IMR-90 (cell line): ENCODE measurements around the gene SLIT3. TPM values are rescaled to one million over a fixed set of nuclear protein-coding genes. Genes with fewer than 3 reads are reported as not detected.

Experiments used
- ATAC-seq: fragments of 200-7000 bp; cut with Tn5 transposase; 2 replicates; pipeline ENCODE4 v1.9.1; 2020; ENCODE audit warnings: low read depth, mild to moderate bottlenecking, moderate library complexity
- BruUV-seq: library from RNA; stranded (reverse); fragments of 400-500 nt; replicated peaks from 2 replicates; lab custom pipeline; 2021; lab: Mats Ljungman, UMichigan
- CTCF ChIA-PET: fragments of 300-600 bp; formaldehyde crosslinking; extraction: SDS; loops from one replicate; lab custom pipeline; 2021; ENCODE audit warnings: antibody characterized with exemption; lab: Yijun Ruan, JAX
- POLR2A ChIA-PET: fragments of 300-600 bp; sonication (Branson Sonifier 250); formaldehyde crosslinking; loops from one replicate; lab custom pipeline; 2022; ENCODE audit warnings: antibody characterized with exemption; ENCODE audit not compliant: unreplicated experiment; lab: Charles Lee
- DNase-seq: peaks from one replicate; pipeline ENCODE4 v3.0.0; 2013
- H2AFZ ChIP-seq: replicated peaks from 2 replicates; pipeline ENCODE3; 2013; ENCODE audit warnings: low read length, mild to moderate bottlenecking; ENCODE audit not compliant: poor library complexity
- H2AK5ac ChIP-seq: 2 replicates; pipeline ENCODE4 v1.6.1; 2013; ENCODE audit warnings: low read depth, low read length, inconsistent platforms
- H2AK9ac ChIP-seq: replicated peaks from 2 replicates; pipeline ENCODE3; 2013; ENCODE audit warnings: mild to moderate bottlenecking, low read depth, low read length, moderate library complexity; ENCODE audit not compliant: poor library complexity
- H2BK120ac ChIP-seq: 2 replicates; pipeline ENCODE4 v1.6.1; 2013; ENCODE audit warnings: low read depth, low read length, inconsistent platforms
- H2BK15ac ChIP-seq: 3 replicates; pipeline ENCODE4 v1.6.1; 2013; ENCODE audit warnings: low read depth, low read length, inconsistent platforms
- H2BK20ac ChIP-seq: 2 replicates; pipeline ENCODE4 v1.6.1; 2013; ENCODE audit warnings: low read depth, mild to moderate bottlenecking, inconsistent platforms, low read length, moderate library complexity
- H2BK5ac ChIP-seq: 2 replicates; pipeline ENCODE4 v1.6.1; 2013; ENCODE audit warnings: mild to moderate bottlenecking, low read depth, low read length, inconsistent platforms; ENCODE audit not compliant: poor library complexity, severe bottlenecking
- H3K14ac ChIP-seq: replicated peaks from 2 replicates; pipeline ENCODE4 v1.6.1; 2013; ENCODE audit warnings: low read depth, low read length, inconsistent platforms
- H3K18ac ChIP-seq: 2 replicates; pipeline ENCODE4 v1.6.1; 2013; ENCODE audit warnings: low read depth, low read length, control low read depth
- H3K23ac ChIP-seq: 2 replicates; pipeline ENCODE4 v1.6.1; 2013; ENCODE audit warnings: low read depth, low read length, inconsistent platforms
- H3K27ac ChIP-seq: 2 replicates; pipeline ENCODE4 v1.5.1; 2013; ENCODE audit warnings: mild to moderate bottlenecking, control low read depth, low read length; ENCODE audit not compliant: insufficient read depth
- H3K27me3 ChIP-seq: 2 replicates; pipeline ENCODE4 v1.6.1; 2013; ENCODE audit warnings: low read length; ENCODE audit not compliant: control insufficient read depth, insufficient read depth
- H3K36me3 ChIP-seq: 2 replicates; pipeline ENCODE4 v1.6.1; 2013; ENCODE audit warnings: low read length, mixed read lengths; ENCODE audit not compliant: control insufficient read depth, insufficient read depth
- H3K4ac ChIP-seq: 2 replicates; pipeline ENCODE4 v1.6.1; 2013; ENCODE audit warnings: low read depth, low read length, inconsistent platforms
- H3K4me1 ChIP-seq: 2 replicates; pipeline ENCODE4 v1.6.1; 2013; ENCODE audit warnings: low read length, mixed read lengths; ENCODE audit not compliant: control insufficient read depth, insufficient read depth
- H3K4me2 ChIP-seq: 2 replicates; pipeline ENCODE4 v1.6.1; 2013; ENCODE audit warnings: low read depth, mild to moderate bottlenecking, control low read depth, low read length, moderate library complexity
- H3K4me3 ChIP-seq: 2 replicates; pipeline ENCODE4 v1.5.1; 2013; ENCODE audit warnings: low read depth, mild to moderate bottlenecking, control low read depth, low read length, moderate library complexity; ENCODE audit not compliant: insufficient read depth
- H3K56ac ChIP-seq: 2 replicates; pipeline ENCODE4 v1.6.1; 2013; ENCODE audit warnings: low read length, inconsistent platforms; ENCODE audit not compliant: insufficient read depth; ENCODE audit errors: extremely low read depth
- H3K79me1 ChIP-seq, 2 experiments: 2 replicates each; pipeline ENCODE4 v1.6.1; 2013; ENCODE audit warnings: low read length in 2 of 2, inconsistent platforms in 1 of 2, low read depth in 1 of 2
- H3K9ac ChIP-seq: 2 replicates; pipeline ENCODE4 v1.6.1; 2013; ENCODE audit warnings: low read depth, low read length, control low read depth
- H3K9me1 ChIP-seq: 2 replicates; pipeline ENCODE4 v1.6.1; 2013; ENCODE audit warnings: low read length, inconsistent platforms; ENCODE audit not compliant: insufficient read depth
- H3K9me3 ChIP-seq: 2 replicates; pipeline ENCODE4 v1.6.1; 2013; ENCODE audit warnings: low read length; ENCODE audit not compliant: control insufficient read depth, insufficient read depth
- H4K20me1 ChIP-seq: 2 replicates; pipeline ENCODE4 v1.6.1; 2013; ENCODE audit warnings: low read length, inconsistent platforms; ENCODE audit not compliant: insufficient read depth
- H4K5ac ChIP-seq: 2 replicates; pipeline ENCODE4 v1.6.1; 2013; ENCODE audit warnings: mild to moderate bottlenecking, low read depth, low read length, control low read depth
- H4K8ac ChIP-seq, 2 experiments: 2 replicates each; pipeline ENCODE4 v1.6.1; 2013; ENCODE audit warnings: low read depth in 2 of 2, low read length in 2 of 2, control low read depth in 1 of 2, inconsistent platforms in 1 of 2
- H4K91ac ChIP-seq: 2 replicates; pipeline ENCODE4 v1.6.1; 2013; ENCODE audit warnings: low read depth, low read length, inconsistent platforms; ENCODE audit not compliant: insufficient read depth
- CEBPB ChIP-seq: IDR thresholded peaks from 2 replicates; pipeline ENCODE4 v1.6.1; 2012; ENCODE audit warnings: low read depth, low read length, improper control_type of control experiment
- CHD1 ChIP-seq: IDR thresholded peaks from 2 replicates; pipeline ENCODE4 v1.6.1; 2012; ENCODE audit warnings: low read depth, low read length, improper control_type of control experiment
- ELK1 ChIP-seq: fragments of 150-350 bp; IDR thresholded peaks from 2 replicates; pipeline ENCODE4 v1.6.1; 2016; ENCODE audit warnings: low read depth, mild to moderate bottlenecking, low read length, moderate library complexity, borderline replicate concordance
- FOS ChIP-seq: fragments of 150-350 bp; IDR thresholded peaks from 2 replicates; pipeline ENCODE4 v1.6.1; 2016; ENCODE audit warnings: low read depth, low read length
- MAZ ChIP-seq: IDR thresholded peaks from 2 replicates; pipeline ENCODE4 v1.6.1; 2012; ENCODE audit warnings: low read depth, mild to moderate bottlenecking, low read length, improper control_type of control experiment, moderate library complexity, borderline replicate concordance
- MXI1 ChIP-seq: IDR thresholded peaks from 2 replicates; pipeline ENCODE4 v1.6.1; 2012; ENCODE audit warnings: low read depth, mild to moderate bottlenecking, low read length, moderate library complexity, borderline replicate concordance
- POLR2A ChIP-seq: IDR thresholded peaks from 2 replicates; pipeline ENCODE4 v1.6.1; 2012; ENCODE audit warnings: mild to moderate bottlenecking, low read depth, low read length
- RAD21 ChIP-seq: IDR thresholded peaks from 2 replicates; pipeline ENCODE4 v1.6.1; 2012; ENCODE audit warnings: low read length, improper control_type of control experiment
- RCOR1 ChIP-seq: IDR thresholded peaks from 2 replicates; pipeline ENCODE4 v1.6.1; 2012; ENCODE audit warnings: mild to moderate bottlenecking, low read length, improper control_type of control experiment; ENCODE audit not compliant: insufficient replicate concordance
- WGBS, 2 experiments: methylation state at CpG; one replicate each; pipeline versions ENCODE4 v1.1.5 to v1.1.7; 2013; ENCODE audit warnings: missing lambda C conversion rate in 2 of 2; ENCODE audit not compliant: insufficient read length in 1 of 2; ENCODE audit errors: extremely low coverage in 2 of 2; 5-methylcytosine and 5-hydroxymethylcytosine counted together
- dilution Hi-C: fragments of 300-500 bp; cut with HindIII; formaldehyde crosslinking; loops from one replicate; pipeline ENCODE4 v1.14.3; 2018; ENCODE audit warnings: low sequenced_read_pairs; ENCODE audit not compliant: unreplicated experiment
- in situ Hi-C: fragments of 300-500 bp; cut with MboI; formaldehyde crosslinking; loops from 3 replicates; pipeline ENCODE4 v1.14.3; 2019; ENCODE audit warnings: low sequenced_read_pairs, inconsistent platforms, mixed read lengths
- intact Hi-C: fragments of 100-400 bp; cut with micrococcal nuclease; formaldehyde crosslinking; loops from 2 replicates; pipeline ENCODE4 v1.10.0; 2022
- polyA plus RNA-seq, 3 experiments: library from polyadenylated mRNA; depleted of rRNA; stranded (reverse); fragments of >200 nt; gene quantifications; 2 replicates each; pipeline ENCODE4 v1.2.3, GENCODE V29; 2012; ENCODE audit warnings: low replicate concordance in 1 of 3
- total RNA-seq: library from RNA; depleted of rRNA; stranded (reverse); fragments of >200 nt; gene quantifications from 2 replicates; pipeline ENCODE4 v1.2.3, GENCODE V29; 2012

Gene SLIT3
- total and polyA plus RNA-seq, 2 of the 4 experiments (the other 2 are of a cell fraction): 0.18 to 0.50 TPM

- Histone ChIP-seq H2BK20ac (no peak overlapping the region), H3K27me3 (no peaks in the 10 kb centered on the region), H3K4me1 (no peaks in the 10 kb centered on the region), H3K79me1 (no peaks in the 10 kb centered on the region), H2AFZ (no peak overlapping the region), H3K56ac (no peak overlapping the region), H3K4me2 (no peak overlapping the region), H3K23ac (no peak overlapping the region), H4K8ac (no peak overlapping the region), H3K4me3 (no peak overlapping the region), H4K91ac (no peak overlapping the region), H2BK15ac (no peak overlapping the region), H3K9ac (no peak overlapping the region), H2AK5ac (no peak overlapping the region), H3K18ac (no peak overlapping the region), H4K20me1 (no peaks in the 10 kb centered on the region), H2AK9ac (no peak overlapping the region), H3K9me1 (no peaks in the 10 kb centered on the region), H3K14ac (no peak overlapping the region), H2BK120ac (no peak overlapping the region), H3K9me3 (no peaks in the 10 kb centered on the region), H3K27ac (no peak overlapping the region), H3K36me3 (no peaks in the 10 kb centered on the region), H4K5ac (no peak overlapping the region), H3K4ac (no peak overlapping the region), H2BK5ac (no peak overlapping the region)
- 94% methylated on average over 2 of the region's 3 CpGs; no CpG with 5 or more reads in 1 of the 2 experiments for WGBS, 2 experiments
- intact Hi-C loops (no loop called here), dilution Hi-C loops (no loop called here), in situ Hi-C loops (loop anchor here (25.0 kb wide), 1 partner anchor 546 kb away; no protein-coding TSS in a partner anchor)
- TF ChIP-seq POLR2A (no peak), CEBPB (no peak), RAD21 (no peak), MXI1 (no peak), ELK1 (no peak), RCOR1 (no peak), CHD1 (no peak), MAZ (no peak), FOS (no peak)
- CTCF ChIA-PET: no interaction called here
- ATAC-seq (no peak), DNase-seq (no peak)
- POLR2A ChIA-PET: no interaction called here
- BruUV-seq: no TSS peak
Measured at GRCh38 chr5:168808051-168808616, 492.8 kb downstream of the SLIT3 start.
